ENCODE measurements around the gene SCYL2. TPM values are rescaled to one million over a fixed set of nuclear protein-coding genes. Genes with fewer than 3 reads are reported as not detected.

SCYL2 gene
- total and polyA plus RNA-seq, 2 of the 13 experiments (the other 11 are each of a cell fraction or from before 2014, with no cell fraction given), result 11.4 to 28.8 TPM

DNA sequence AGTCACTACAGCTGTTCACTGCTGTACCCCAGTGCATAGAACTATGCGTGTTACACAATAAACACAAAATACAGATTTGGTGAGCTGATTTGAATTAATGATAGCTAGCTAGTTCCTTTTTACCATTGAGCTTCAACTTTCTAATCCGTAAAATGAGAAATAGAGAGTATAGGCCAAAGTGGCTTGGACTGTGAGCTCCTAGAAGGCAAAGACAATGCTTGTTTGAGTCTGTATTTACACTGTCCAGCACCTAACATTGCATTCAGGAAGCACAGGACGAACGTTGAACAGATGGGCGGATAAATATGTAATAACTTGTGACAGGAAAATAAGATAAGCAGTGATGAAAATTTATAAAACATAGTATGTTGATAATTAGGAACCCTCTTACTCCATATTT is 121.4 kb downstream of the SCYL2 start (continued):
- TF ChIP-seq GFI1 (CRISPR knock-in tag; IDR thresholded peaks at IDR 0.05; ENCODE audit: borderline replicate concordance) (no peak), ZNF766 (CRISPR knock-in tag; IDR thresholded peaks at IDR 0.05; ENCODE audit: borderline replicate concordance) (no peak), IKZF1 (IDR thresholded peaks at IDR 0.05) (no peak), SOX6 (IDR thresholded peaks at IDR 0.05) (no peak), SOX6 (CRISPR knock-in tag; IDR thresholded peaks at IDR 0.05) (peak; percentile 25; the same call in 1 of the 2 replicates), SMYD3 (CRISPR knock-in tag; IDR thresholded peaks at IDR 0.05) (no peak), MTF1 (CRISPR knock-in tag; IDR thresholded peaks at IDR 0.05) (no peak), NCOR1 (IDR thresholded peaks at IDR 0.05; ENCODE audit: borderline replicate concordance, low read length) (no peak), PHF20 (CRISPR knock-in tag; IDR thresholded peaks at IDR 0.05) (no peak), ZNF746 (CRISPR knock-in tag; IDR thresholded peaks at IDR 0.05) (no peak), RFX3 (CRISPR knock-in tag; IDR thresholded peaks at IDR 0.05) (no peak), GTF3A (CRISPR knock-in tag; conservative IDR thresholded peaks at IDR 0.05) (no peak), NR2F6 (IDR thresholded peaks at IDR 0.05) (no peak), NR2F6 (CRISPR knock-in tag; IDR thresholded peaks at IDR 0.05) (no peak), POLR2AphosphoS5 (IDR thresholded peaks at IDR 0.05; ENCODE audit: low read depth, low read length) (no peak), CC2D1A (CRISPR knock-in tag; IDR thresholded peaks at IDR 0.05) (no peak), MBD4 (IDR thresholded peaks at IDR 0.05; ENCODE audit: borderline replicate concordance, low read length) (no peak)
- TF ChIP-seq, protein P1, sequence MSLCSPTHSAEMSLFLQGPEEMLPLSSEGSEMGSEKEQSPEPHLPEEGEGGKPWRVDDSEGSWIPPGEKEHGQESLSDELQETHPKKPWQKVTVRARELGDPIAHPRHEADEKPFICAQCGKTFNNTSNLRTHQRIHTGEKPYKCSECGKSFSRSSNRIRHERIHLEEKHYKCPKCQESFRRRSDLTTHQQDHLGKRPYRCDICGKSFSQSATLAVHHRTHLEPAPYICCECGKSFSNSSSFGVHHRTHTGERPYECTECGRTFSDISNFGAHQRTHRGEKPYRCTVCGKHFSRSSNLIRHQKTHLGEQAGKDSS (CRISPR knock-in tag; IDR thresholded peaks at IDR 0.05; ENCODE audit: borderline replicate concordance, low read depth), result no peak
- TF ChIP-seq, protein P2, sequence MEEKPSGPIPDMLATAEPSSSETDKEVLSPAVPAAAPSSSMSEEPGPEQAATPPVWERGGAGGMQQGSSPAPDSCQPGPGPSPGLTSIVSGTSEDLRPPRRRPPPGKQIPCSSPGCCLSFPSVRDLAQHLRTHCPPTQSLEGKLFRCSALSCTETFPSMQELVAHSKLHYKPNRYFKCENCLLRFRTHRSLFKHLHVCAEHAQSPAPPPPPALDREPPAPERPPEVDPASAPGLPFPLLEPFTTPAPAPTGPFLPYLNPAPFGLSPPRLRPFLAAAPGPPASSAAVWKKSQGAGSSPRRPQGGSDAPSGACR (CRISPR knock-in tag; IDR thresholded peaks at IDR 0.05), result no peak

Small RNA genes within 50 kb of the gene (small RNA-seq; reads per million reads assigned to genes)
- gene RF00019 (ENCODE audit: insufficient read depth in 2 of 3, insufficient read length in 3 of 3, low read depth in 2 of 3, low replicate concordance in 1 of 3), result 0 reads per million in 3 experiments

Other genes starting within 250 kb of the SCYL2 start
- gene BLTP3B, start 124.3 kb upstream of the SCYL2 start, total RNA-seq (2016; rRNA removed; fragmentation: Illumina TruSeq; extraction: Trizol), result 24.4 and 35.3 TPM in 2 replicates
- gene BLTP3B, start 124.3 kb upstream of the SCYL2 start, polyA plus RNA-seq (2011; rRNA removed), result 10.8 and 15.6 TPM in 2 replicates
- 22.4 and 37.8 TPM in 2 replicates for gene ACTR6, start 66.4 kb upstream of the SCYL2 start, total RNA-seq (2016; rRNA removed; fragmentation: Illumina TruSeq; extraction: Trizol)
- gene ACTR6, start 66.4 kb upstream of the SCYL2 start, polyA plus RNA-seq (2011; rRNA removed), result 7.6 and 12.9 TPM in 2 replicates
- gene DEPDC4, start 98 bp upstream of the SCYL2 start, total RNA-seq (2016; rRNA removed; fragmentation: Illumina TruSeq; extraction: Trizol), result 5.7 and 6.6 TPM in 2 replicates
- 1.5 and 2.2 TPM in 2 replicates for gene DEPDC4, start 98 bp upstream of the SCYL2 start, polyA plus RNA-seq (2011; rRNA removed)
- 0.10 and 0.15 TPM in 2 replicates for gene SLC17A8, start 89.9 kb downstream of the SCYL2 start, total RNA-seq (2016; rRNA removed; fragmentation: Illumina TruSeq; extraction: Trizol)
- gene SLC17A8, start 89.9 kb downstream of the SCYL2 start, polyA plus RNA-seq (2011; rRNA removed), result 0.07 TPM in 1 of 2 replicates, not detected in the other
- 114 and 147 TPM in 2 replicates for gene NR1H4, start 206.7 kb downstream of the SCYL2 start, total RNA-seq (2016; rRNA removed; fragmentation: Illumina TruSeq; extraction: Trizol)
- gene NR1H4, start 206.7 kb downstream of the SCYL2 start, polyA plus RNA-seq (2011; rRNA removed), result 23.3 and 27.3 TPM in 2 replicates

All from HepG2 (cell line).